Thyroid gland (tissue), 4 donors: ENCODE data around the gene ARHGAP10. TPM values are rescaled to one million over a fixed set of nuclear protein-coding genes. Genes with fewer than 3 reads are reported as not detected.

ENCODE experiments used
- DNase-seq, 2 donors: peaks; one replicate each; pipeline ENCODE4 v3.0.0-alpha.2; 2019
- H3K27ac ChIP-seq, 3 donors: fragments of 200-600 bp; sonication (generic); 1 replicate in 2 of 3; 2 replicates in 1 of 3; pipeline ENCODE4 v1.5.1; 2016 to 2019; ENCODE audit warnings: mild to moderate bottlenecking in 1 of 3, moderate library complexity in 1 of 3
- H3K27me3 ChIP-seq: fragments of 200-600 bp; sonication (generic); one replicate; pipeline ENCODE4 v1.5.1; 2019
- H3K36me3 ChIP-seq, 2 donors: fragments of 200-600 bp; sonication (generic); one replicate each; pipeline ENCODE4 v1.5.1; 2016 to 2019
- H3K4me1 ChIP-seq, 2 donors: fragments of 200-600 bp; sonication (generic); one replicate each; pipeline ENCODE4 v1.5.1; 2017 to 2019
- H3K4me3 ChIP-seq, 3 donors: fragments of 200-600 bp; sonication (generic); replicated peaks in 1 of 3; 1 replicate in 2 of 3; 2 replicates in 1 of 3; pipeline ENCODE4 v1.5.1; 2016; ENCODE audit warnings: mild to moderate bottlenecking in 1 of 3
- H3K9me3 ChIP-seq: fragments of 200-600 bp; sonication (generic); one replicate; pipeline ENCODE4 v1.5.1; 2017
- CTCF ChIP-seq, 6 experiments: fragments of 200-600 bp in 3 of 6; fragments of 450-650 bp in 3 of 6; sonication (generic) in 3 of 6; IDR thresholded peaks; one replicate each; pipeline ENCODE4 v1.5.1; 2016 to 2019; ENCODE audit warnings: antibody characterized with exemption in 6 of 6, mild to moderate bottlenecking in 2 of 6, inconsistent platforms in 1 of 6, moderate library complexity in 1 of 6
- POLR2A ChIP-seq, 2 donors: fragments of 450-650 bp; IDR thresholded peaks; one replicate each; pipeline ENCODE4 v1.6.1; 2017; ENCODE audit warnings: antibody characterized with exemption in 2 of 2, mild to moderate bottlenecking in 2 of 2, moderate library complexity in 1 of 2
- WGBS, 2 donors: methylation state at CpG; one replicate each; pipeline ENCODE4 v1.1.5; 2017; 5-methylcytosine and 5-hydroxymethylcytosine counted together
- intact Hi-C: fragments of 100-400 bp; cut with DNase I; formaldehyde crosslinking; loops from one replicate; pipeline ENCODE4 v1.15.1; 2023
- total RNA-seq, 4 donors: library from RNA; depleted of rRNA; stranded (reverse); fragments of >200 nt; gene quantifications; one replicate each; pipeline ENCODE4 v1.2.3, GENCODE V29; 2016

Gene ARHGAP10
- total RNA-seq, 4 donors from 2014 or later, result 39.5 to 78.4 (median 42.0) TPM

DNA sequence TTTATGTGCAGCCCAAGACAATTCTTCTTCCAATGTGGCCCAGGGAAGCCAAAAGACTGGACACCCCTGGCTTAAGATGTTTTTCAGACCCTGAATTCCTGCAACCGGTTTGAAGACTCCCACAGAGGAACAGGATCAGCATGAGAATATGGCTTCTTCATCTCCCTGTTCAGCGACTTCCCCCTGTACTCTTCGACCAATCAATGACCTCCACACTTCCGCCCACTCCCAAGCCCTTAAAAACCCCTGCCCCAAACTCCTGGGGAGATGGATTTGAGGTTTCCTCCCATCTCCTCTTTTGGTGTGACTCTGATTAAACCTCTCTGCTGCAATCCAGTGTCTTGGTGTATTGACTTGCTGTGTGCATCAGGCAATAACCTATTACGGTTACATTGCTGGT is 365.9 kb downstream of the ARHGAP10 start:
- no peak for DNase-seq
- intact Hi-C loops, result no loop called here
- 94 to 95% methylated on average over 5 of the region's 5 CpGs for WGBS, 2 donors

GRCh38 chr4:148101235-148101634 is 369.3 kb downstream of the ARHGAP10 start:
- no peak overlapping the region for H3K4me3 ChIP-seq
- H3K36me3 ChIP-seq, result peaks cover 0 to 8% of the 10 kb centered on the region in 2 donors
- no peak overlapping the region for H3K27ac ChIP-seq
- intact Hi-C loops, result no loop called here
- H3K9me3 ChIP-seq, result no peaks in the 10 kb centered on the region
- no peak for DNase-seq
- H3K27me3 ChIP-seq, result no peaks in the 10 kb centered on the region
- H3K4me1 ChIP-seq, result peaks cover 0 to 1% of the 10 kb centered on the region in 2 donors
- TF ChIP-seq POLR2A (IDR thresholded peaks at IDR 0.05) (no peak), CTCF (IDR thresholded peaks at IDR 0.05) (no peak)
- 80 to 94% methylated on average over 3 of the region's 3 CpGs for WGBS, 2 donors

More for the DNA sequence above, 365.9 kb downstream of the ARHGAP10 start:
- Histone ChIP-seq H3K27ac (no peak overlapping the region), H3K4me1 (peaks cover 21% of the 10 kb centered on the region in 2 donors), H3K36me3 (no peaks in the 10 kb centered on the region), H3K4me3 (no peak overlapping the region), H3K9me3 (no peaks in the 10 kb centered on the region), H3K27me3 (no peaks in the 10 kb centered on the region)
- TF ChIP-seq POLR2A (IDR thresholded peaks at IDR 0.05) (no peak), CTCF (IDR thresholded peaks at IDR 0.05) (no peak)

DNA sequence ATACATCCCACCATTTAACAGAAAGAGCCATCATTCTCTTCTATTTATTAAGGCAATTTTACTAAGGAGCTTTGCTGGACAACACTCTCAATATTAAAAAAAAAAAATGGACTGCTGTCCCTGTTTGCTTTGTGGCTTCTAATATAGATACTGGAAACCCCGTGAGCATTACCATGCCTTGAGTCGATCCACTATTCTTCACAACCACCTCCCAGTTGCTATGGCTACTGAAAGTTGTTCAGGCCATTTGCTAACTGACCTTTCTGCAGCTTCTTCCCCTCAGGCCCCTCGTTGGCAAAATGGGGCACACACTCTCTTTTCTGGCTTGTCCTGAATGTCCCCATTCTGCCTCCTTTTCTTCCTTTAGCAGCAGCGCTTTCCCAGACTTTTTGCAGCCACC is 369.9 kb downstream of the ARHGAP10 start:
- Histone ChIP-seq H3K27me3 (no peaks in the 10 kb centered on the region), H3K27ac (no peak overlapping the region), H3K4me1 (no peaks in the 10 kb centered on the region), H3K36me3 (peaks cover 0 to 8% of the 10 kb centered on the region in 2 donors), H3K4me3 (no peak overlapping the region), H3K9me3 (no peaks in the 10 kb centered on the region)
- intact Hi-C loops, result no loop called here
- WGBS, 2 donors, result 68 to 83% methylated on average over 4 of the region's 4 CpGs
- DNase-seq, result no peak
- no peak for TF ChIP-seq CTCF (IDR thresholded peaks at IDR 0.05)
- TF ChIP-seq POLR2A (IDR thresholded peaks at IDR 0.05), result no peak

DNA sequence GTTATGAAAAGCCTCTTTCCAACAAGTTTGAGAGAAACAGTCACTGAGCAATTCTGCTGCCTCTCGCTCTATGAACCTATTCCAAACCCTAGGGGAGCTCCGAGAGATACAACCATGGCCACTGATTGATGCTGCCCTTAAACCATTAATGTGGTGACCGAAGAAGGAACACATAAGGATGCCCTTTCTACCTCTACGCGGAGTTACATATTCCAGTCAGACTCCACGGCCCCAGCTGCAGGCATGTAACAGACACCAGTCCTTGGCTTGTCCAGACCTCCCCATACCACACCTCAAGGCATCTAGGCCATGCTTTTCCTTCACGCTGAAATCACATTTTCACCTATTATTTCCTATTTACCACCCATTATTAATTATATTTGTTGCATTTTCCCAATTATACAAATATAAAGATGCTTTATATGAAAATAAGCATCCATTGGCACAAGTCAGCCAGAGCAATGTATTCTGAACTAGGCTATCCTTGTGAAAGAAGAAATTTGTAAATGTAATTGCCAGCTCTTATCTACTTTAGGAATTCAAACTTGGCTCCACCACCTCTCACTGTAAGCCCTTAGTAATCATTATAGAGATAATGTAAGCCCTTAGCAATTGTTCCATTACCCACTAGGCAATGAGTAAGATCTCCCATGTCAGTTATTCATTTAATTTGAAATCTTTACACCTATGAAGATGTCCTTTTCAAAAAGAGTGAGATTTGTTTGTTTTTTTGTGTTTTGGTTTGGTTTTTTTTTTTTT is 371.9 kb downstream of the ARHGAP10 start:
- no peaks in the 10 kb centered on the region for H3K9me3 ChIP-seq
- H3K4me1 ChIP-seq, result no peaks in the 10 kb centered on the region
- H3K27me3 ChIP-seq, result no peaks in the 10 kb centered on the region
- no peak overlapping the region for H3K27ac ChIP-seq
- H3K36me3 ChIP-seq, result peaks cover 0 to 12% of the 10 kb centered on the region in 2 donors
- TF ChIP-seq POLR2A (IDR thresholded peaks at IDR 0.05), result no peak
- TF ChIP-seq CTCF (IDR thresholded peaks at IDR 0.05), result no peak
- DNase-seq, result no peak
- WGBS, 2 donors, result 92 to 98% methylated on average over 7 of the region's 7 CpGs
- intact Hi-C loops, result no loop called here
- H3K4me3 ChIP-seq, result no peak overlapping the region

- WGBS, 2 donors, result 92 to 98% methylated on average over 5 to 7 of the region's 7 CpGs
- Histone ChIP-seq H3K36me3 (peaks cover 6 to 22% of the 10 kb centered on the region in 2 donors), H3K27ac (no peak overlapping the region), H3K27me3 (no peaks in the 10 kb centered on the region), H3K4me1 (no peaks in the 10 kb centered on the region), H3K4me3 (no peak overlapping the region), H3K9me3 (no peaks in the 10 kb centered on the region)
- TF ChIP-seq POLR2A (IDR thresholded peaks at IDR 0.05) (no peak), CTCF (IDR thresholded peaks at IDR 0.05) (no peak)
- DNase-seq, result no peak
- intact Hi-C loops, result no loop called here
Measured at GRCh38 chr4:148108766-148109165, 376.9 kb downstream of the ARHGAP10 start.
